K562 (cell line): ENCODE measurements around the gene PPOX. TPM values are rescaled to one million over a fixed set of nuclear protein-coding genes. Genes with fewer than 3 reads are reported as not detected.

ENCODE experiments used
- CCNT2 ChIP-seq: IDR thresholded peaks from 2 replicates; pipeline ENCODE4 v1.6.1; 2011; ENCODE audit warnings: borderline replicate concordance, low read depth, mild to moderate bottlenecking, moderate library complexity, mixed read lengths, low read length; ENCODE audit not compliant: insufficient read length; ENCODE audit errors: extremely low read depth
- ELF4 ChIP-seq: fragments of 450-650 bp; formaldehyde crosslinking; IDR thresholded peaks from 2 replicates; pipeline ENCODE4 v1.4.0; 2022; ENCODE audit warnings: missing genetic modification characterization
- ETV6 ChIP-seq, 3 experiments: fragments of 150-350 bp in 1 of 3; sonication (generic) in 1 of 3; formaldehyde crosslinking in 1 of 3; IDR thresholded peaks; 2 replicates each; pipeline versions ENCODE4 v1.6.1 to v1.8.0; 2014 to 2022; ENCODE audit warnings: borderline replicate concordance in 2 of 3, low read depth in 2 of 3, antibody characterized with exemption in 1 of 3, low read length in 1 of 3, mild to moderate bottlenecking in 1 of 3, missing genetic modification reagents in 1 of 3
- GTF2B ChIP-seq: IDR thresholded peaks from 2 replicates; pipeline ENCODE4 v1.6.1; 2011; ENCODE audit not compliant: insufficient read length; ENCODE audit errors: extremely low read depth
- KDM4B ChIP-seq, 2 experiments: fragments of 450-650 bp in 1 of 2; sonication (generic) in 1 of 2; IDR thresholded peaks; 2 replicates each; pipeline ENCODE4 v1.6.1; 2016 to 2017; ENCODE audit warnings: borderline replicate concordance in 2 of 2, antibody characterized with exemption in 1 of 2, low read depth in 1 of 2, mild to moderate bottlenecking in 1 of 2
- LEF1 ChIP-seq: fragments of 450-650 bp; IDR thresholded peaks from 2 replicates; pipeline ENCODE4 v1.6.1; 2016; ENCODE audit warnings: mild to moderate bottlenecking
- MECOM ChIP-seq: fragments of 250-450 bp; sonication (Bioruptor Pico); IDR thresholded peaks from 2 replicates; pipeline ENCODE4 v1.8.0; 2022; ENCODE audit warnings: inconsistent platforms
- PRMT5 ChIP-seq: sonication (generic); formaldehyde crosslinking; IDR thresholded peaks from 2 replicates; pipeline ENCODE4 v1.5.0; 2020; ENCODE audit warnings: missing genetic modification reagents
- PTBP1 ChIP-seq: fragments of 200-400 bp; formaldehyde crosslinking; IDR thresholded peaks from 2 replicates; pipeline ENCODE4 v1.6.1; 2017; ENCODE audit warnings: low read depth, low read length
- RBM15 ChIP-seq: fragments of 200-400 bp; formaldehyde crosslinking; IDR thresholded peaks from 2 replicates; pipeline ENCODE4 v1.6.1; 2018; ENCODE audit warnings: mild to moderate bottlenecking, low read length, moderate library complexity; ENCODE audit not compliant: insufficient read depth
- RBM25 ChIP-seq: fragments of 200-400 bp; formaldehyde crosslinking; IDR thresholded peaks from 2 replicates; pipeline ENCODE4 v1.6.1; 2018; ENCODE audit warnings: low read length, low read depth, moderate library complexity; ENCODE audit not compliant: severe bottlenecking
- RFX5 ChIP-seq: IDR thresholded peaks from 2 replicates; pipeline ENCODE4 v1.6.1; 2011; ENCODE audit warnings: low read depth, mild to moderate bottlenecking, improper control_type of control experiment, low read length
- SNAPC5 ChIP-seq: fragments of 250-450 bp; sonication (Bioruptor Pico); IDR thresholded peaks from 2 replicates; pipeline ENCODE4 v1.8.0; 2021; ENCODE audit warnings: moderate library complexity, mild to moderate bottlenecking, inconsistent platforms
- SP2 ChIP-seq: IDR thresholded peaks from 2 replicates; pipeline ENCODE4 v1.6.1; 2011; ENCODE audit warnings: mild to moderate bottlenecking, low read depth, low read length, moderate library complexity; ENCODE audit not compliant: poor library complexity, severe bottlenecking; ENCODE audit errors: extremely low read depth
- TCF3 ChIP-seq: sonication (generic); formaldehyde crosslinking; IDR thresholded peaks from 2 replicates; pipeline ENCODE4 v1.4.0; 2020; ENCODE audit warnings: mild to moderate bottlenecking, missing genetic modification reagents
- ZNF232 ChIP-seq: sonication (generic); formaldehyde crosslinking; IDR thresholded peaks from 2 replicates; pipeline ENCODE4 v1.8.0; 2022; ENCODE audit warnings: mild to moderate bottlenecking, missing genetic modification reagents
- ZSCAN29 ChIP-seq: fragments of 450-650 bp; IDR thresholded peaks from 2 replicates; pipeline ENCODE4 v1.6.1; 2017
- polyA plus RNA-seq, 8 experiments: library from polyadenylated mRNA; depleted of rRNA in 4 of 8; stranded (reverse) in 5 of 8; unstranded in 3 of 8; fragments of >200 nt; fragmentation: Nextera tagmentation in 2 of 8; fragmentation: Illumina TruSeq in 1 of 8; extraction: Ambion mirVana in 2 of 8; extraction: Trizol in 1 of 8; gene quantifications; 2 replicates each; pipeline versions ENCODE4 v1.2.1 to v1.2.3, GENCODE V29; 2011 to 2014; ENCODE audit warnings: inconsistent platforms in 1 of 8, missing spikeins in 1 of 8
- total RNA-seq, 7 experiments: library from RNA; depleted of rRNA in 6 of 7; stranded (reverse); fragments of >200 nt in 6 of 7; fragmentation: Illumina TruSeq in 2 of 7; extraction: Trizol in 2 of 7; gene quantifications; 2 replicates each; pipeline versions ENCODE4 v1.2.1 to v1.2.3, GENCODE V29; 2011 to 2021; ENCODE audit warnings: low replicate concordance in 1 of 7
- TF ChIP-seq, protein P1 (sequence below): sonication (generic); formaldehyde crosslinking; IDR thresholded peaks from 2 replicates; pipeline ENCODE4 v1.8.0; 2023; ENCODE audit warnings: mild to moderate bottlenecking, missing genetic modification reagents
- TF ChIP-seq, protein P2 (sequence below), 2 experiments: fragments of 450-650 bp in 1 of 2; IDR thresholded peaks; 2 replicates each; pipeline ENCODE4 v1.6.1; 2011 to 2017; ENCODE audit warnings: low read depth in 2 of 2, antibody characterized with exemption in 1 of 2, borderline replicate concordance in 1 of 2, low read length in 1 of 2, mild to moderate bottlenecking in 1 of 2, mixed read lengths in 1 of 2; ENCODE audit not compliant: control insufficient read depth in 1 of 2

PPOX gene
- total and polyA plus RNA-seq, 9 of the 15 experiments (the other 6 are each of a cell fraction or from before 2014, with no cell fraction given): 17.0 to 57.1 (median 38.9) TPM

GRCh38 chr1:161153682-161154337 lies 12.4 kb upstream of the PPOX start, which contains the start of gene UFC1 (continued):
- TF ChIP-seq GTF2B (peak; percentile 15), ZSCAN29 (no peak), LEF1 (no peak), KDM4B (IDR thresholded peaks at IDR 0.05; ENCODE audit: borderline replicate concordance in 2 of 2, low read depth in 1 of 2) (no peak), TCF3 (no peak), ZNF232 (no peak), RBM25 (no peak), SNAPC5 (no peak), SP2 (no peak), ELF4 (CRISPR knock-in tag) (peak; percentile 87), MECOM (CRISPR knock-in tag) (no peak), PTBP1 (no peak), RFX5 (no peak), ETV6 (IDR thresholded peaks at IDR 0.05; ENCODE audit: borderline replicate concordance in 1 of 2, low read depth in 2 of 2, low read length in 1 of 2) (0 out of 4 replicates have a peak, but pooled peaks of 1 of the 2 experiments have one; percentile 40), ETV6 (CRISPR knock-in tag; IDR thresholded peaks at IDR 0.05; ENCODE audit: borderline replicate concordance) (no peak), RBM15 (no peak), CCNT2 (no peak), PRMT5 (CRISPR knock-in tag) (no peak)
- TF ChIP-seq, protein P1, sequence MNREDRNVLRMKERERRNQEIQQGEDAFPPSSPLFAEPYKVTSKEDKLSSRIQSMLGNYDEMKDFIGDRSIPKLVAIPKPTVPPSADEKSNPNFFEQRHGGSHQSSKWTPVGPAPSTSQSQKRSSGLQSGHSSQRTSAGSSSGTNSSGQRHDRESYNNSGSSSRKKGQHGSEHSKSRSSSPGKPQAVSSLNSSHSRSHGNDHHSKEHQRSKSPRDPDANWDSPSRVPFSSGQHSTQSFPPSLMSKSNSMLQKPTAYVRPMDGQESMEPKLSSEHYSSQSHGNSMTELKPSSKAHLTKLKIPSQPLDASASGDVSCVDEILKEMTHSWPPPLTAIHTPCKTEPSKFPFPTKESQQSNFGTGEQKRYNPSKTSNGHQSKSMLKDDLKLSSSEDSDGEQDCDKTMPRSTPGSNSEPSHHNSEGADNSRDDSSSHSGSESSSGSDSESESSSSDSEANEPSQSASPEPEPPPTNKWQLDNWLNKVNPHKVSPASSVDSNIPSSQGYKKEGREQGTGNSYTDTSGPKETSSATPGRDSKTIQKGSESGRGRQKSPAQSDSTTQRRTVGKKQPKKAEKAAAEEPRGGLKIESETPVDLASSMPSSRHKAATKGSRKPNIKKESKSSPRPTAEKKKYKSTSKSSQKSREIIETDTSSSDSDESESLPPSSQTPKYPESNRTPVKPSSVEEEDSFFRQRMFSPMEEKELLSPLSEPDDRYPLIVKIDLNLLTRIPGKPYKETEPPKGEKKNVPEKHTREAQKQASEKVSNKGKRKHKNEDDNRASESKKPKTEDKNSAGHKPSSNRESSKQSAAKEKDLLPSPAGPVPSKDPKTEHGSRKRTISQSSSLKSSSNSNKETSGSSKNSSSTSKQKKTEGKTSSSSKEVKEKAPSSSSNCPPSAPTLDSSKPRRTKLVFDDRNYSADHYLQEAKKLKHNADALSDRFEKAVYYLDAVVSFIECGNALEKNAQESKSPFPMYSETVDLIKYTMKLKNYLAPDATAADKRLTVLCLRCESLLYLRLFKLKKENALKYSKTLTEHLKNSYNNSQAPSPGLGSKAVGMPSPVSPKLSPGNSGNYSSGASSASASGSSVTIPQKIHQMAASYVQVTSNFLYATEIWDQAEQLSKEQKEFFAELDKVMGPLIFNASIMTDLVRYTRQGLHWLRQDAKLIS (CRISPR knock-in tag): peak; percentile 95
- TF ChIP-seq, protein P2, sequence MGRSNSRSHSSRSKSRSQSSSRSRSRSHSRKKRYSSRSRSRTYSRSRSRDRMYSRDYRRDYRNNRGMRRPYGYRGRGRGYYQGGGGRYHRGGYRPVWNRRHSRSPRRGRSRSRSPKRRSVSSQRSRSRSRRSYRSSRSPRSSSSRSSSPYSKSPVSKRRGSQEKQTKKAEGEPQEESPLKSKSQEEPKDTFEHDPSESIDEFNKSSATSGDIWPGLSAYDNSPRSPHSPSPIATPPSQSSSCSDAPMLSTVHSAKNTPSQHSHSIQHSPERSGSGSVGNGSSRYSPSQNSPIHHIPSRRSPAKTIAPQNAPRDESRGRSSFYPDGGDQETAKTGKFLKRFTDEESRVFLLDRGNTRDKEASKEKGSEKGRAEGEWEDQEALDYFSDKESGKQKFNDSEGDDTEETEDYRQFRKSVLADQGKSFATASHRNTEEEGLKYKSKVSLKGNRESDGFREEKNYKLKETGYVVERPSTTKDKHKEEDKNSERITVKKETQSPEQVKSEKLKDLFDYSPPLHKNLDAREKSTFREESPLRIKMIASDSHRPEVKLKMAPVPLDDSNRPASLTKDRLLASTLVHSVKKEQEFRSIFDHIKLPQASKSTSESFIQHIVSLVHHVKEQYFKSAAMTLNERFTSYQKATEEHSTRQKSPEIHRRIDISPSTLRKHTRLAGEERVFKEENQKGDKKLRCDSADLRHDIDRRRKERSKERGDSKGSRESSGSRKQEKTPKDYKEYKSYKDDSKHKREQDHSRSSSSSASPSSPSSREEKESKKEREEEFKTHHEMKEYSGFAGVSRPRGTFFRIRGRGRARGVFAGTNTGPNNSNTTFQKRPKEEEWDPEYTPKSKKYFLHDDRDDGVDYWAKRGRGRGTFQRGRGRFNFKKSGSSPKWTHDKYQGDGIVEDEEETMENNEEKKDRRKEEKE (IDR thresholded peaks at IDR 0.05; ENCODE audit: borderline replicate concordance in 1 of 2, control insufficient read depth in 1 of 2, low read depth in 2 of 2, low read length in 1 of 2): peak in 1 of 2 experiments; percentile 91; a peak in 2 of 4 replicates
